Measurements from ENCODE around the gene PRRG4. TPM values are rescaled to one million over a fixed set of nuclear protein-coding genes. Genes with fewer than 3 reads are reported as not detected.
A peak's percentile ranks its signal among the peaks of the same experiment; 100 is the strongest.
"Not testable (repeated sequence)": the region's sequence is repeated elsewhere in the genome, so short reads cannot be mapped to it uniquely, and the experiment has no call there.

PRRG4 gene
- total RNA-seq, 1 experiment from 2014 or later: 11.5 TPM

DNA sequence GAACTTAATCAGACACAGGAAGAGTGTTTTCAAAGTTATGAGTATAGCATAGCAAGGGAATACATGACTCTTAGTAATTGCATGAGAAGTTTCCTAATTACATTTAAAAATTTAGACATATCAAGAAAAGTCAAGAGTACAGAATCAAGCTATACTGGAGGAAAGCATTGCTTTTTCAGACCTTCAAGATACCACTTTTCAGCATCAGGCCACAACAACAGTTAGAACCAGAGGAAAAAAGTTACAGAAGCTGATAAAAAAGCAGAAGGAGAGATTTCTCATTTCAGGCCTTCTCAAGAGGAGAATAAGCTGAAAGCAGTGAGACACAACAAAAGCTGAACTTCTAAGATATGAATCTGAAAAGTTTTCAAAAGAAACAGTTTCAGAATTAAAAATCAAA is 34.8 kb downstream of the PRRG4 start:
- H2AFZ ChIP-seq: no peak overlapping the region
- H4K20me1 ChIP-seq (ENCODE audit: insufficient read depth): no peaks in the 10 kb centered on the region
- H3K9me3 ChIP-seq (ENCODE audit: insufficient read depth, low read depth): 0 out of 2 replicates have a peak, but pooled peaks cover 4% of the 10 kb centered on the region
- no peak overlapping the region for H3K4me2 ChIP-seq
- H3K27ac ChIP-seq: no peak overlapping the region
- no TSS peak for BruUV-seq (replicated peaks)
- H3K4me3 ChIP-seq: no peak overlapping the region
- no peaks in the 10 kb centered on the region for H3F3A ChIP-seq (ENCODE audit: insufficient read depth, low read depth)
- H3K4me1 ChIP-seq (replicated peaks; ENCODE audit: insufficient read depth): no peaks in the 10 kb centered on the region
- ChIA-PET CTCF (no interaction called here), POLR2A (ENCODE audit: unreplicated experiment) (no interaction called here)
- H3K9me2 ChIP-seq (ENCODE audit: insufficient read depth): no peaks in the 10 kb centered on the region
- no peak for TF ChIP-seq EZH2 (IDR thresholded peaks at IDR 0.05; ENCODE audit: low read depth)
- TF ChIP-seq, protein P1, sequence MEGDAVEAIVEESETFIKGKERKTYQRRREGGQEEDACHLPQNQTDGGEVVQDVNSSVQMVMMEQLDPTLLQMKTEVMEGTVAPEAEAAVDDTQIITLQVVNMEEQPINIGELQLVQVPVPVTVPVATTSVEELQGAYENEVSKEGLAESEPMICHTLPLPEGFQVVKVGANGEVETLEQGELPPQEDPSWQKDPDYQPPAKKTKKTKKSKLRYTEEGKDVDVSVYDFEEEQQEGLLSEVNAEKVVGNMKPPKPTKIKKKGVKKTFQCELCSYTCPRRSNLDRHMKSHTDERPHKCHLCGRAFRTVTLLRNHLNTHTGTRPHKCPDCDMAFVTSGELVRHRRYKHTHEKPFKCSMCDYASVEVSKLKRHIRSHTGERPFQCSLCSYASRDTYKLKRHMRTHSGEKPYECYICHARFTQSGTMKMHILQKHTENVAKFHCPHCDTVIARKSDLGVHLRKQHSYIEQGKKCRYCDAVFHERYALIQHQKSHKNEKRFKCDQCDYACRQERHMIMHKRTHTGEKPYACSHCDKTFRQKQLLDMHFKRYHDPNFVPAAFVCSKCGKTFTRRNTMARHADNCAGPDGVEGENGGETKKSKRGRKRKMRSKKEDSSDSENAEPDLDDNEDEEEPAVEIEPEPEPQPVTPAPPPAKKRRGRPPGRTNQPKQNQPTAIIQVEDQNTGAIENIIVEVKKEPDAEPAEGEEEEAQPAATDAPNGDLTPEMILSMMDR (conservative IDR thresholded peaks at IDR 0.05): no peak
- H3K27me3 ChIP-seq (ENCODE audit: insufficient read depth, low read depth): no peaks in the 10 kb centered on the region
- no peaks in the 10 kb centered on the region for H3K36me3 ChIP-seq (ENCODE audit: low read depth)
- no peaks in the 10 kb centered on the region for H3K79me2 ChIP-seq (ENCODE audit: low read depth)
- intact Hi-C loops (cut with micrococcal nuclease; ENCODE audit: unreplicated experiment): no loop called here
- DNase-seq: no peak

DNA sequence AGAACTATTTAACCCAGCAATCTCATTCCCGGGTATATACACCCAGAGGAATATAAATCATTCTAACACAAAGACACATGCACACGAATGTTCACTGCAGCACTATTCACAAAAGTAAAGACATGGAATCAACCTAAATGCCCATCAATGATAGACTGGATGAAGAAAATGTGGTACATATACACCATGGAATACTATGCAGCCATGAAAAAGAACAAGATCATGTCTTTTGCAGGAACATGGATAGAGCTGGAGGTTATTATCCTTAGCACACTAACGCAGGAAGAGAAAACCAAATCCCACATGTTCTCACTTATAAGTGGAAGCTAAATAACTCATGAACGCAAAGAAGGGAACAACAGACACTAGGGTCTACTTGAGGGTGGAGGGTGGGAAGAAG is 39.0 kb downstream of the PRRG4 start:
- H3K4me3 ChIP-seq; H3K27me3 ChIP-seq (ENCODE audit: insufficient read depth, low read depth); H2AFZ ChIP-seq; CTCF ChIA-PET; H3K4me2 ChIP-seq; H3F3A ChIP-seq (ENCODE audit: insufficient read depth, low read depth); H4K20me1 ChIP-seq (ENCODE audit: insufficient read depth); H3K9me3 ChIP-seq (ENCODE audit: insufficient read depth, low read depth); BruUV-seq (replicated peaks); H3K4me1 ChIP-seq (replicated peaks; ENCODE audit: insufficient read depth); H3K36me3 ChIP-seq (ENCODE audit: low read depth); DNase-seq; H3K27ac ChIP-seq; H3K79me2 ChIP-seq (ENCODE audit: low read depth); POLR2A ChIA-PET (ENCODE audit: unreplicated experiment); H3K9me2 ChIP-seq (ENCODE audit: insufficient read depth); intact Hi-C loops (cut with micrococcal nuclease; ENCODE audit: unreplicated experiment): not testable (repeated sequence)

GRCh38 chr11:32870676-32871075 is 40.9 kb downstream of the PRRG4 start:
- Histone ChIP-seq H4K20me1 (ENCODE audit: insufficient read depth) (no peaks in the 10 kb centered on the region), H3K4me1 (replicated peaks; ENCODE audit: insufficient read depth) (no peaks in the 10 kb centered on the region), H3K4me3 (no peak overlapping the region), H3K27ac (no peak overlapping the region), H3K79me2 (ENCODE audit: low read depth) (no peaks in the 10 kb centered on the region), H3K27me3 (ENCODE audit: insufficient read depth, low read depth) (no peaks in the 10 kb centered on the region), H3K9me3 (ENCODE audit: insufficient read depth, low read depth) (0 out of 2 replicates have a peak, but pooled peaks cover 4% of the 10 kb centered on the region), H2AFZ (no peak overlapping the region), H3K9me2 (ENCODE audit: insufficient read depth) (no peaks in the 10 kb centered on the region), H3K36me3 (ENCODE audit: low read depth) (no peaks in the 10 kb centered on the region), H3F3A (ENCODE audit: insufficient read depth, low read depth) (no peaks in the 10 kb centered on the region), H3K4me2 (no peak overlapping the region)
- DNase-seq: peak in 1 of 2 experiments; percentile 8
- intact Hi-C loops (cut with micrococcal nuclease; ENCODE audit: unreplicated experiment): no loop called here
- TF ChIP-seq, protein P1 (conservative IDR thresholded peaks at IDR 0.05): peak; percentile 42; the same call in 1 of the 2 replicates
- no peak for TF ChIP-seq EZH2 (IDR thresholded peaks at IDR 0.05; ENCODE audit: low read depth)
- ChIA-PET POLR2A (ENCODE audit: unreplicated experiment) (no interaction called here), CTCF (no interaction called here)
- no TSS peak for BruUV-seq (replicated peaks)

- no peak overlapping the region for H3K27ac ChIP-seq
- no peaks in the 10 kb centered on the region for H3K4me1 ChIP-seq (replicated peaks; ENCODE audit: insufficient read depth)
- intact Hi-C loops (cut with micrococcal nuclease; ENCODE audit: unreplicated experiment): no loop called here
- no peak overlapping the region for H2AFZ ChIP-seq
- no peak for TF ChIP-seq EZH2 (IDR thresholded peaks at IDR 0.05; ENCODE audit: low read depth)
- TF ChIP-seq, protein P1 (conservative IDR thresholded peaks at IDR 0.05): no peak
- H4K20me1 ChIP-seq (ENCODE audit: insufficient read depth): no peaks in the 10 kb centered on the region
- DNase-seq: no peak
- CTCF ChIA-PET: no interaction called here
- no peak overlapping the region for H3K4me2 ChIP-seq
- H3K36me3 ChIP-seq (ENCODE audit: low read depth): no peaks in the 10 kb centered on the region
- no TSS peak for BruUV-seq (replicated peaks)
- H3K9me3 ChIP-seq (ENCODE audit: insufficient read depth, low read depth): no peaks in the 10 kb centered on the region; the same call in 1 of the 2 replicates
- H3K4me3 ChIP-seq: no peak overlapping the region
- H3K27me3 ChIP-seq (ENCODE audit: insufficient read depth, low read depth): no peaks in the 10 kb centered on the region
- no peaks in the 10 kb centered on the region for H3K79me2 ChIP-seq (ENCODE audit: low read depth)
- no peaks in the 10 kb centered on the region for H3F3A ChIP-seq (ENCODE audit: insufficient read depth, low read depth)
- no peaks in the 10 kb centered on the region for H3K9me2 ChIP-seq (ENCODE audit: insufficient read depth)
- POLR2A ChIA-PET (ENCODE audit: unreplicated experiment): no interaction called here
Measured at GRCh38 chr11:32874132-32874531, 44.4 kb downstream of the PRRG4 start.

Measured in PC-9 (cell line).